ENCODE results near the gene ZBTB7C.

Gene ZBTB7C

GRCh38 chr18:48002933-48003365 is 406.2 kb downstream of the ZBTB7C start:
- in situ Hi-C loops (cut with HindIII; ENCODE audit: low sequenced_read_pairs), result no loop called here
- DNase-seq (ENCODE audit: low read depth), result peak; percentile 56
- no peak overlapping the region for H3K4me3 ChIP-seq (ENCODE audit: low read depth, low read length)
- TF ChIP-seq CTCF (IDR thresholded peaks at IDR 0.05; ENCODE audit: low read depth, low read length, missing control alignments), result no peak

GRCh38 chr18:48000701-48001100 is 408.5 kb downstream of the ZBTB7C start:
- TF ChIP-seq CTCF (IDR thresholded peaks at IDR 0.05; ENCODE audit: low read depth, low read length, missing control alignments), result no peak
- DNase-seq (ENCODE audit: low read depth), result no peak
- in situ Hi-C loops (cut with HindIII; ENCODE audit: low sequenced_read_pairs), result no loop called here
- no peak overlapping the region for H3K4me3 ChIP-seq (ENCODE audit: low read depth, low read length)

GRCh38 chr18:47999801-48000248 is 409.4 kb downstream of the ZBTB7C start:
- no peak for TF ChIP-seq CTCF (IDR thresholded peaks at IDR 0.05; ENCODE audit: low read depth, low read length, missing control alignments)
- DNase-seq (ENCODE audit: low read depth), result no peak
- H3K4me3 ChIP-seq (ENCODE audit: low read depth, low read length), result no peak overlapping the region
- in situ Hi-C loops (cut with HindIII; ENCODE audit: low sequenced_read_pairs), result no loop called here

- DNase-seq (ENCODE audit: low read depth), result no peak
Observed at GRCh38 chr18:47997338-47997780, 411.8 kb downstream of the ZBTB7C start.

GRCh38 chr18:47996091-47996541 is 413.1 kb downstream of the ZBTB7C start:
- DNase-seq (ENCODE audit: low read depth), result no peak
- no peak for TF ChIP-seq CTCF (IDR thresholded peaks at IDR 0.05; ENCODE audit: low read depth, low read length, missing control alignments)
- no peak overlapping the region for H3K4me3 ChIP-seq (ENCODE audit: low read depth, low read length)
- in situ Hi-C loops (cut with HindIII; ENCODE audit: low sequenced_read_pairs), result no loop called here

More at GRCh38 chr18:47997338-47997780, 411.8 kb downstream of the ZBTB7C start:
- in situ Hi-C loops (cut with HindIII; ENCODE audit: low sequenced_read_pairs), result no loop called here
- peak; percentile 38 for TF ChIP-seq CTCF (IDR thresholded peaks at IDR 0.05; ENCODE audit: low read depth, low read length, missing control alignments)
- no peak overlapping the region for H3K4me3 ChIP-seq (ENCODE audit: low read depth, low read length)

DNA sequence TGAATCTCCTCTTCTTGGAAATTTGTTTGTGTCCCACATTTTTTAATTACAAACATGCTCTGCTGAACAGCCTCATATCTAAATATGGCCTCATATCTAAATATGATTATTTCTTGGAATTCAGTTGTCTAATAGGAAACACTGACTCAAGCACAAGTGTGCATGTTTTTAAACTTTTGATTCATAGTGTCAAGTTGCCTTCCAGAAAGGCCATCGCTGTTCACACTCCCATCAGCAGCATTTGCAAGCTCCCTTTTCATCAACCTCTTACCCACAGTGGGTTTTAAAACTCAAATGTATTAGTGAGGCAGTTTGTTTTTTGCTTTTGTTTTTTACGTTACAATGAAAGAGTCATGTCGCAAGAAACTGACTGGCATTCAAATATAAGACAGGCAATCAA is 413.5 kb downstream of the ZBTB7C start:
- DNase-seq (ENCODE audit: low read depth), result no peak
- no peak overlapping the region for H3K4me3 ChIP-seq (ENCODE audit: low read depth, low read length)
- in situ Hi-C loops (cut with HindIII; ENCODE audit: low sequenced_read_pairs), result no loop called here
- TF ChIP-seq CTCF (IDR thresholded peaks at IDR 0.05; ENCODE audit: low read depth, low read length, missing control alignments), result no peak
